GM18508 (cell line): Measurements from ENCODE around the gene ENKD1.
"Not testable (repeated sequence)": the region's sequence is repeated elsewhere in the genome, so short reads cannot be mapped to it uniquely, and the experiment has no call there.

Experiments used
- ATAC-seq: cut with Tn5 transposase; IDR thresholded peaks from one replicate; pipeline ENCODE4 v1.9.1; 2021; ENCODE audit warnings: moderate number of reproducible peaks; ENCODE audit not compliant: insufficient read depth, unreplicated experiment

ENKD1 gene, protein sequence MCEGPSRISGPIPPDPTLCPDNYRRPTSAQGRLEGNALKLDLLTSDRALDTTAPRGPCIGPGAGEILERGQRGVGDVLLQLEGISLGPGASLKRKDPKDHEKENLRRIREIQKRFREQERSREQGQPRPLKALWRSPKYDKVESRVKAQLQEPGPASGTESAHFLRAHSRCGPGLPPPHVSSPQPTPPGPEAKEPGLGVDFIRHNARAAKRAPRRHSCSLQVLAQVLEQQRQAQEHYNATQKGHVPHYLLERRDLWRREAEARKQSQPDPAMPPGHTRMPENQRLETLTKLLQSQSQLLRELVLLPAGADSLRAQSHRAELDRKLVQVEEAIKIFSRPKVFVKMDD

GRCh38 chr16:67666559-67667452, at the start of gene ENKD1, which contains the start of gene C16orf86:
TSS of gene ENKD1 (minus strand) at chr16:67666750. CDS start at chr16:67666442, 308 bp downstream.
TSS of gene C16orf86 (plus strand) at chr16:67666814. CDS start at chr16:67666971, 157 bp downstream.
- no peak for ATAC-seq

DNA sequence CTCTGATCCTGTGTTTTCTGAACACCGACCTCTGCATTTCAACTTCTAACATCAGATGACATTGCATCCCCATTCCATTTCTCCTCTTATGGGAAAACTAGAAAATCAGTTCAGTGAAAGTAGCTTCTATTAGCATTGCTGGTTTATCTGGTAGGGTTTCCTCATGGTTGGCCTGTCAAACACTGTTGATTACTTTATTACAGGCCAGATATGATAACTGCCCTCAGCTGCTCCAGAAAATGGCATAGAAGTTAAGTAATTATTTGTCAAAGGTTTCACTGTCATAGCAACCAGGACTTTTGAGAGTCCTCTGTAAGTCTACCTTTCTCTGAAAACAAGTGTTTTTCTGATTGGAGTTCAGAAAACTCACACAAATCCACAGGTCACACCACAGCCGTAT, 49.5 kb upstream of the ENKD1 start:
- ATAC-seq: no peak

DNA sequence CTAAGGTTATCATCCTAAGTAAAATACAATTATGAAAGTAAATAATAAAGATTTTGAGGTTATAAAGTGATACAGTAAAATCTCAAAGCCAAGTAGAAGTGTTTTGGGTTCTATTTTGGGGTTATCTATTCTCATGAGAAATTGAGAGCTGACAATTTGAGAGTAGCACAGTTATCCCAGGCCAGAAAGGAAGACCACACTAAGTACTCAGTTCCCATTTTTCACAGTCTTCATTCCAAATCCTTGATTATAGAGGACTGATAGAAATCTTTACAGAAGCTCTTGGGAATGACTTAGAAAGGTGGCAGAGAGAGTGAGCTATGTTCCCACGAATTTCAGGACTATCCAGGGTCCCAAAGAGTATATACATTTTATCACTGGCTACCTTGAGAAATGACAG, 48.0 kb upstream of the ENKD1 start:
- no peak for ATAC-seq

DNA sequence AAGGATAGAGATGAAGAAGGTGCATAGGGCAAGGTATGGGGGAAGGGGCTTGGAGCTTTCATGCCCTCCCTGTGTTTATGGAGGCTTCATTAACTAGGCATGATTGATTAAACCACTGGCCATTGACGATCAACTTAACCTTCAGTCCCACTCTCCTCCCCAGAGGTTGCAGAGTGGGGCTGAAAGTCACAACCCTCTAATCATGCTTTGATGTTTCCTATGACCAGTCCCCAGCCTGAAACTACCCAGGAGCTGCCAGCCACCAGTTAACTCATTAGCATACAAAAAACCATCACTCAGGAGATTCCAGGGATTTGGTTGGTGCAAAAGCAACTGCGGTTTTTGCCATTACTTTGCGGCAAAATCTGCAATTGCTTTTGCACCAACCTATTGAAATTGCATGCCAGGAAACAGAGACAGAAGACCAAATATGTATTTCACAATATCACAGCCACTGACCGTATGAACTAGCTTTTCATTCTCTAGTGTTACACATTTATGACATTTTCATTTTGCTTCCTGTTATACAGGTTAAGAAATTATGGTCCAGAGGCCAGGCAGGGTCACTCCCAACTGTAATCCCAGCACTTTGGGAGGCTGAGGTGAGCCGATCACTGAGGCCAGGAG, 47.2 kb upstream of the ENKD1 start:
- no peak for ATAC-seq

DNA sequence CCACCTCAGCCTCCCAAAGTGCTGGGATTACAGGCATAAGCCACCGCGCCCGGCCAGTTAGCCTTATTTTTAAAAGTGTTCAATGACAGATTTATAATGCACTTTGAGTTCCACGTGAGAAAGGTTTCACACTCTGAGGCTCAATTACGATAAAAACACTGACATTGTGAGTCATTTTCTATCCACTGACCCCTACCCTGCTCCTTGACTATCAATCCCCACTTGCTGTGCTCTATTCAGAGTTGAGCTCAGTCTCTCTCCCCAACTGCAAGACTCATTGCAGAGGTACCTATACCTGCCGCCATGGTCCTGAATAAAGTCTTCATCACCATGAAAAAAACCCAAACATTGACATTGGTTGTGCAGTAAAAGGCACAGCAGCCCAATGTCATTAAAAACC, 44.1 kb upstream of the ENKD1 start:
- ATAC-seq: no peak

DNA sequence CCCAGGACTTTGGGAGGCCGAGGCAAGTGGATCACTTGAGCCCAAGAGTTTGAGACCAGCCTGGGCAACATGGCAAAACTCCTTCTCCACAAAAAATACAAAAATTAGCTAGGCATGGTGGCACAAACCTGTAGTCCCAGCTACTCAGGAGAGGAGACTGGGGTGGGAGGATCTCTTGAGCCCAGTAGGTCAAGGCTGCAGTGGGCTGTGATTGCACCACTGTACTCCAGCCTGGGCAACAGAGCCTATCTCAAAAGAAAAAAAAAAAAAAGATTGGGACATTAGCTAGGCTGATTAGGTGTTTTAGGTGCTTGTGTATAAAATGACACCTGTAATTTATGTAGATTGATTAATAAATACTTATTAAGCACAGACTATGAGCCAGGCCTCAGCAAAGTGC, 42.5 kb upstream of the ENKD1 start:
- ATAC-seq: no peak

- no peak for ATAC-seq
These were observed 41.8 kb upstream of the ENKD1 start for GRCh38 chr16:67708368-67708771.

- ATAC-seq: no peak
These were observed 41.2 kb upstream of the ENKD1 start for GRCh38 chr16:67707790-67708189.

DNA sequence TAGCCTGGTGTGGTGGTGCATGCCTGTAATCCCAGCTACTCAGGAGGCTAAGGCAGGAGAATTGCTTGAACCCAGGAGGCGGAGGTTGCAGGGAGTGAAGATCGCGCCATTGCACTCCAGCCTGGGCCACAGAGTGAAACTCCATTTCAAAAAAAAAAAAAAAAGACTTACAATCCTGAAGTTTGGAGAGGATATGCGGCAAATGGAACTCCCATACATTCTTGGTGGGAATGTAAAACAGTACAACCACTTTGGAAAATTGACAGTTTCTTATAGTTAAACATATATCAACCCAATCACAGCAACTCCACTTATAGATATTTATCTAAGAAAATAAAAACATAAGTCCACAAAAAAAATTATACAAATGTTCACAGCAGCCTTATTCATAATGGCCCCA, 40.7 kb upstream of the ENKD1 start:
- no peak for ATAC-seq

DNA sequence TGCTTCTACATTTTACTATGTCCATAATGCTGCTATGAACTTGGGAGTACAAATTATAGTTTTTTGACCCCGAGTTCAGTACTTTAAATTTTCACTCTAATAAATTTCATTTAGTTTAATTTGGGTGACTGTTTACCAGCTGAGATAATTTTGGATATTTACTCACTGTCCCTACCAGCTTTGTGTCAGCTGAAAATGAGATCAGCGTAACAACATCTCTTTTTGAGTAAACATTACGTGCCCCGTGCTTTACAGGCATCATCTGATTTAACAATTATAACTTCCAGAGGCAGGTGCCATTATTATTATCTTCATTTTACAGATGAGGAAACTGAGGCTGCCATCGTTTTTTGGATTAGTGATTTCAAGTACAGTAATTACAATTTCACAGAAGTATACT, 37.6 kb upstream of the ENKD1 start:
- no peak for ATAC-seq

GRCh38 chr16:67703626-67704025, 37.1 kb upstream of the ENKD1 start:
- no peak for ATAC-seq

GRCh38 chr16:67702130-67702529, 35.6 kb upstream of the ENKD1 start:
- no peak for ATAC-seq

DNA sequence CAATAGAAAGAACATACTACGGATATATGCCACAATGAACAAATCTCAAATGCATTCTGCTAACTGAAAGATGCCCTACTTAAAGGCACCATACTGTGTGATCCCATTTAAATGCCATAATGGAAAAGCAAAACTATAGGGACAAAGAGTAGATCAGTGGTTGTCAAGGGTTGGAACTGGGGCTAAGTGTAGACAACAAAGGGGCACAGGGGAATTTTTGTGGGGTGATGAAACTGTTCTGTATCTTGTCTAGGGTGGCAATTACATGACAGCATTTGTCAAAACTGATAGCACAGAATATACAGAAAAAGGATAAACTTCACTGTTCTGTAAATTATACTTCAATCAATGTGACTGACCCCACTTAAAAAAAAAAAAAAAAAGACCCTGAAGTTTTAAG, 34.9 kb upstream of the ENKD1 start:
- ATAC-seq: no peak

DNA sequence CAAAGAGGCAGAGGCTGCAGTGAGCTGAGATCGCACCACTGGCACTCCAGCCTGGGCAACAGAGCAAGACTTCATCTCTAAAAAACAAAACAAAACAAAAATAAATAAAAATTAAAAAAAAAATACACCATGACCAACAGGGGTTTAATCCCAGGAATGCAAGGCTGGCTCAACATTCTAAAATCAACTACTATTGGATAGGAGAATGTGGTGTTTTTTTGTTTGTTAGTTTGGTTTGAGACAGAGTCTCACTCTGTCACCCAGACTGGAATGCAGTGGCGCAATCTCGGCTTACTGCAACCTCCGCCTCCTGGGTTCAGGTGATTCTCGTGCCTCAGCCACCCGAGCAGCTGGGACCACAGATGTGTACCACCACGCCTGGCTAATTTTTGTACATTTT, 32.7 kb upstream of the ENKD1 start:
- no peak for ATAC-seq

DNA sequence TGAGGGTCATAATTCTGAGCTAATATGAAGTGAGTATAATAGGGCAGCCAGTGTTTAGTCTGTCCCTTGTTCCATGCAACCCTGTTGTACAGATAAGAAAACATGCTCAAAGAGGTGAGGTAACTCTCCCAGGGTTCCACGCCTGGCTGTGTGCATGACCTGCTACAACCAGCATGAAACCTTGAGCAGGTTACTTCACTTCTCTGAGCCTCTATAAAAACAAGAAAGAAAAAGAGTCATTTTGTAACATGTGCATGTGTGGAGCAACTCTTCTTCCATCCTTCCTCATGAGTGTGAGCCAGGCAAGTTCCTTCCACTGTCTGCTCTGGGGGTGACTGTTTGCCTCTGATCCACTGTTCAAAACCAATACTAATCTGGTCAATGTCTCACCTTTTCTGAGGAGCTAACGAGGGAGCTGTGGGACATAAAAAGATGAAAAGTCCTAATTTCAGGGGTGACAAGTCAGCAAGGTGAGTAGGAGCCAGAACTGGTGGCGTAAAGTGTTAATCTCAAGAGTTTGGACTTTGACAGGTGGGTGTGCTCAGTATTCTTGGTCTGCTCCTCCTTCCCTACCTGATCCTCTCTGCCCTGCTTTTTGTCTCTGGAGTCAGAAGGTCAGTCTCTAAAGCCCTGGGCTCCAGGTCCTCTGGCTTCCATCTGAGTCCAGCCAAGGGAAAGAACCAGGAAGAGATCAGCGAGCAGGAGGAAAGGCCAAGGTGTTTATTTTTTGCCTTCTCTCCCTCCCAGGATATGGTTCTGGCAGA, 31.1 kb upstream of the ENKD1 start:
- ATAC-seq: no peak

GRCh38 chr16:67694611-67695010, 28.1 kb upstream of the ENKD1 start:
- ATAC-seq: no peak

GRCh38 chr16:67693517-67694285, 27.2 kb upstream of the ENKD1 start:
- not testable (repeated sequence) for ATAC-seq

DNA sequence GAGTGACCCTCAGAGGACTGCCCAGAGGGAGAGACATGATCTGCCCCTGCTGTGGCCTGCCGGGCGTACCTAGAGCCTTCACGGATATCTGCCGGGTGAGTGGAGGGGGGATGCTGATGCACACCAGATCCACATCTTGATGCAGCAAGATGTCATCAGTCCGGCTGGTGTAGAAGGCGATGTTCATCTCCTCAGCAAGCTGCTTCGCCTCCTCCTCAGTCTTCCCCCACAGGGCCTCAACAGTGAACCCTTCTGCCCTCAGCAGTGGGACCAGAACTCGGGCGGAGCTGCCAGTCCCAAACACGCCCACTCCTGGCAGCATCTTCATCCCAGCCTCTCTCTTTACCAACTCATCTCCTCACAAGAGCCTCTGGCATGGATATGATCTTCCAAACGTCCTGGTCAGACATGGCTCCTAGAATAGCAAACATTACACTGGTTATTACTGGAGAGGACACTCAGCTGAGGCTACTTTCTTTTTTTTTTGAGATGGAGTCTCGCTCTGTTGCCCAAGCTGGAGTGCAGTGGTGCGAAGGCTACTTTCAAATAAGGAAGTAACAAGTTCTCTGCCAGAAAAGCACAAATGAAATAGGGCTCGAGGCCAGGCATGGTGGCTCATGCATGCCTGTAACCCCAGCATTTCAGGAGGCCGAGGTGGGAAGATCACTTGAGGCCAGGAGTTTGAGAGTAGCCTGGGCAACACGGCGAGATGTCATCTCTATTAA, 19.0 kb upstream of the ENKD1 start:
- ATAC-seq: no peak

DNA sequence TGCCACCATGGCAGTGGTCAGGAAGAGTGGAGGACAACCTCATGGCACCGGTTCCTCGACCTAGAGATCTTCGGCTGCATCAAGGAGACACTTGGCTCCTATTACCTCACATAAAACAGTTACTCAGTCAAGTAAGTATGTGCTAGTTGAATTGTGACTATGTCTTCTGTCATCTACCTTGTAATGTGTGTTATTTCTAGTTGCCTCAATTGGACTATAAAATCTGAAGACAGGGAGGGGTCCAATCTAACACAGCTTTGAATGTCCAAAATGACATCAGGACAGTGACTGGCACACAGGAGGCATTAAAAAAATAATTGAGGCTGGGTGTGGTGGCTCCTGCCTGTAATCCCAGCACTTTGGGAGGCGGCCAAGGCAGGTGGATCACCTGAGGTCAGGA, 17.2 kb upstream of the ENKD1 start:
- no peak for ATAC-seq
